AG04450 (cell line): ENCODE measurements around the gene PTPN20. TPM values are rescaled to one million over a fixed set of nuclear protein-coding genes. Genes with fewer than 3 reads are reported as not detected.
"Not testable (repeated sequence)": the region's sequence is repeated elsewhere in the genome, so short reads cannot be mapped to it uniquely, and the experiment has no call there.

Experiments
- CTCF ChIA-PET: fragments of 300-600, 350-600 bp; formaldehyde crosslinking; extraction: SDS; loops from one replicate; lab custom pipeline; 2022; ENCODE audit warnings: antibody characterized with exemption, inconsistent platforms; lab: Charles Lee
- POLR2A ChIA-PET: fragments of 350-600 bp; formaldehyde crosslinking; extraction: SDS; loops from one replicate; lab custom pipeline; 2021; ENCODE audit warnings: antibody characterized with exemption, inconsistent platforms; lab: Yijun Ruan, JAX
- DNase-seq: peaks from one replicate; pipeline ENCODE4 v3.0.0-alpha.2; 2011; ENCODE audit warnings: low read depth, low spot score
- H3K27ac ChIP-seq: one replicate; pipeline ENCODE4 v1.5.1; 2012; ENCODE audit warnings: low read depth, low read length, control low read depth
- H3K27me3 ChIP-seq: one replicate; pipeline ENCODE4 v1.6.0; 2012; ENCODE audit warnings: low read length; ENCODE audit not compliant: control insufficient read depth, insufficient read depth
- H3K4me3 ChIP-seq: 2 replicates; pipeline ENCODE4 v1.5.1; 2011; ENCODE audit warnings: mild to moderate bottlenecking, low read depth, low read length, control low read depth
- H3K9me3 ChIP-seq: 2 replicates; pipeline ENCODE4 v1.5.1; 2012; ENCODE audit warnings: low read length; ENCODE audit not compliant: control insufficient read depth, insufficient read depth
- polyA plus RNA-seq: library from polyadenylated mRNA; depleted of rRNA; stranded (reverse); fragments of >200 nt; gene quantifications from 2 replicates; pipeline ENCODE4 v1.2.3, GENCODE V29; 2011
- TF ChIP-seq, protein P1 (sequence below): IDR thresholded peaks from 2 replicates; pipeline ENCODE4 v1.5.1; 2011; ENCODE audit warnings: low read depth, low read length, control low read depth, inconsistent platforms

The PTPN20 gene
- polyA plus RNA-seq, 1 experiment: not detected

DNA sequence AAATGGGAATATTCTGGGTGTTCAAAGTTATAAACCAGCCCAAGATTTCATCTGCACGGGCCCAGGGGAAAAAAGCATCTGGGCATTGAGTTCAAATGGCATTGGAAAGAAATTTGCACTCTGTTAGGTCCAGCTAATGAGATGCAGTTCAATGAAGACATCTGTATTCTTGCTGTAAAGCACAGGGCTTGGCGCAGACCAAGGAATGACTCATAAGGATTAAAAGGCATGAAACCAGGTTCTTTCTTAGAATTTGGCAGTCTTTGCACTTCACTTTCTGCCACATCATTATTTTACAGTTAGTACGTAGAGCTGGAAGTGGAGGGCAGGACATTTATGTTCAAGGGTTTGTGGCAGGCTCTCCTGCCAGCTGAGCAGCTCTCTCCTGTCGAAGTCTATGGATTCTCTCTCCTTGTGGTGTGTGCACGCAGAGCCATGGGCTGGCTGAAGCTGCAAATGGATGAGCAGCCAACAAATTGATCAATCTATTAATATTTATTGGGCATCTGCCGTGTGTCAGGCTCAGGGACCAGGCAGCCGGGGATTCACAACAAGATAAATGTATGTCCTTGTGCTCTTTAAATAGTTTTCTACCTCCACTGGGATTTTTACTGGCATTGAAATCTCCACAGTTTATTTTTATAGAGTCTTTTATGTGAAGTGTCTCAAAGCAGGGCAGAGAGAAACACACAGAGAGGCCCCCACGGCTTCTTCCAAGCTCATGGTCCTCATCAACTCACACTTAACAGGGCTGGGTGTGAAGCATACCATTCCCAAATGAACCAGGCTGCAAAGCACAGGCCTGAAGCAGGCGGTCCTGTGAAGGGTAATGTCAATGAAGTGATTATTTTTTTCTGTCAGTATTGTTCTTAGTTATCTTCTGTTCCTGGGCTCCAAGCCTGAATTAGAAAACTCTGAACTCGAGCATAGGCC lies 3.8 kb upstream of the PTPN20 start:
- CTCF ChIA-PET, POLR2A ChIA-PET: not testable (repeated sequence)

DNA sequence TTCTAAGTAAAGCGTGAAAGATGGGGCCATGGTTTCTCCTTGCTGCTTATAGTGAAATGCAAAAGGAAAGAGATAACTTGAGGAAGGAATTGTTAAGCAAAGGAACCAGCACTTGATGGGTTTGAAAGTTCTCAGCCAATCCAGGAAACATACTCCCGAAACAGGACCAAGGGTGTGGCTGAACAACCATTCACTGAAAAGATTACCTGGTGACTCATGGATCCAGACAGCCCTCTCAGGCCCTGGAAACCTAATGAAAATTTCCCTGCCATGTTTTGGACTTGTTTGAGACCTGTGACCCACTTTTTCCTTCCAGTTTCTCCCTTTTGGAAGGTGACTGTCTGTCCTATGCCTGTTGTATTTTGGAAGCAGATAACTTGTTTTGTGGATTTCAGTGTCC lies 11.3 kb downstream of the PTPN20 start:
- H3K4me3 ChIP-seq, H3K27me3 ChIP-seq, H3K27ac ChIP-seq, CTCF ChIA-PET, POLR2A ChIA-PET, H3K9me3 ChIP-seq, DNase-seq: not testable (repeated sequence)

More for the DNA sequence above, 3.8 kb upstream of the PTPN20 start:
- H3K4me3 ChIP-seq, DNase-seq, H3K27ac ChIP-seq, H3K9me3 ChIP-seq, H3K27me3 ChIP-seq: not testable (repeated sequence)

DNA sequence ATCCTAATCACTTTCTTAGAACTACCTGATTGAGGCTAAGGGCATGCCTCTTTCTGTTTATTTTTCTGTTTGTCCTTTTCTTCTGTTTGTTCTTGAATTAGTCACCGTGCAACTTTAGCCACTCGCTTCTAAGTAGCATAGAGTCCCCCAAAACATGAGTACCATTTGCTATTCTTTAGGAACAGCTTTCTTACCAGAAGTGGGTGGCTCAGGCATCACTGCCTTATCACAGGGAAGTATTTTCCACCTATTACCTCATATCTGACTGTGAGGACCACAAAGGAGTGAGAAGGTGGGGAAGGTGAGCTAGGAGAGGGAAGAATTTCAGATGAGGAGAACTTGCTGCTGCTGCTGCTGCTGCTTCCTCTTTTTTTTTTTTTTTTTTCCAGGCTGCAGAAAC lies 13.9 kb downstream of the PTPN20 start:
- H3K9me3 ChIP-seq, CTCF ChIA-PET, H3K27me3 ChIP-seq, DNase-seq, H3K27ac ChIP-seq, POLR2A ChIA-PET, H3K4me3 ChIP-seq: not testable (repeated sequence)

DNA sequence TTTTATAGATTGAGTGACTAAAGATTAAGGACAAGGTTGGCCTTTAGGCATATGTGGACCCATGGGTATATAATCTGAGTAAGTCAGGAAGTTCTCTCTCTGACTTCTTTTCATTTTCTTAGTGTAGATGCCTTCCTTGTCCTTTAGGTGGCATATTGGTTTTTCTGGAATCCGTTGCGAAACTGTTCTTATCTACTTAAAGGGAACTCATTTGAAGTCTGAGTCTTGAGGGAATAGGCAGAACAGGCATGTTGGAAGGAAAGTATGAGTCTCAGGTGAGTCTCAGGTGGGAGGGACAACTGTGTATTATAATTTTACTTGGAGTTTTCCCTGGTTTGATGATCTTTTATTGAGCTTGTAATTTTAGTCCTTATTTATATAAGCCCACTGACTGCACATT lies 14.6 kb downstream of the PTPN20 start:
- POLR2A ChIA-PET, H3K4me3 ChIP-seq, CTCF ChIA-PET, H3K27me3 ChIP-seq, H3K9me3 ChIP-seq, H3K27ac ChIP-seq, DNase-seq: not testable (repeated sequence)
- TF ChIP-seq, protein P1, sequence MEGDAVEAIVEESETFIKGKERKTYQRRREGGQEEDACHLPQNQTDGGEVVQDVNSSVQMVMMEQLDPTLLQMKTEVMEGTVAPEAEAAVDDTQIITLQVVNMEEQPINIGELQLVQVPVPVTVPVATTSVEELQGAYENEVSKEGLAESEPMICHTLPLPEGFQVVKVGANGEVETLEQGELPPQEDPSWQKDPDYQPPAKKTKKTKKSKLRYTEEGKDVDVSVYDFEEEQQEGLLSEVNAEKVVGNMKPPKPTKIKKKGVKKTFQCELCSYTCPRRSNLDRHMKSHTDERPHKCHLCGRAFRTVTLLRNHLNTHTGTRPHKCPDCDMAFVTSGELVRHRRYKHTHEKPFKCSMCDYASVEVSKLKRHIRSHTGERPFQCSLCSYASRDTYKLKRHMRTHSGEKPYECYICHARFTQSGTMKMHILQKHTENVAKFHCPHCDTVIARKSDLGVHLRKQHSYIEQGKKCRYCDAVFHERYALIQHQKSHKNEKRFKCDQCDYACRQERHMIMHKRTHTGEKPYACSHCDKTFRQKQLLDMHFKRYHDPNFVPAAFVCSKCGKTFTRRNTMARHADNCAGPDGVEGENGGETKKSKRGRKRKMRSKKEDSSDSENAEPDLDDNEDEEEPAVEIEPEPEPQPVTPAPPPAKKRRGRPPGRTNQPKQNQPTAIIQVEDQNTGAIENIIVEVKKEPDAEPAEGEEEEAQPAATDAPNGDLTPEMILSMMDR: peak; percentile 26; the same call in 1 of the 2 replicates

DNA sequence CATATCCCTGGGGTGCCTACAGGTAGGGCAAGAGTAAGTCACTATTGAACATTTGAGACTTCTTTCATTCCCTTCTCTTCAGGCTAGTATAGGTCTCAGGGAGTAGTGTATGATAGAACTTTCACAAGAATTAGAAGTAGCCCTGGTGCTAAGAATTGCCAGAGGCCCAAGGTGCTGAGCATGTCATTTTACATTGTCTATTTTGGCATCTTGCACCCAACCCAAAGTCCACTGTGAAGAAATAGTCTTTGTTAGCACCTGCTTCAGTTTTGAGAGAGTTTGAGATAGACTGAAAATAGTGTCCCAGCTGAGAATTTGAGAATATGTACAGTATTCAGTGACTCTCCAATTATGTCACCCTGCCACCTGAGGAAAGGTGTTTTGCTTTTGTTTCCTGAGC lies 17.6 kb downstream of the PTPN20 start:
- CTCF ChIA-PET, H3K27ac ChIP-seq, H3K4me3 ChIP-seq, H3K27me3 ChIP-seq, POLR2A ChIA-PET, DNase-seq, H3K9me3 ChIP-seq: not testable (repeated sequence)

DNA sequence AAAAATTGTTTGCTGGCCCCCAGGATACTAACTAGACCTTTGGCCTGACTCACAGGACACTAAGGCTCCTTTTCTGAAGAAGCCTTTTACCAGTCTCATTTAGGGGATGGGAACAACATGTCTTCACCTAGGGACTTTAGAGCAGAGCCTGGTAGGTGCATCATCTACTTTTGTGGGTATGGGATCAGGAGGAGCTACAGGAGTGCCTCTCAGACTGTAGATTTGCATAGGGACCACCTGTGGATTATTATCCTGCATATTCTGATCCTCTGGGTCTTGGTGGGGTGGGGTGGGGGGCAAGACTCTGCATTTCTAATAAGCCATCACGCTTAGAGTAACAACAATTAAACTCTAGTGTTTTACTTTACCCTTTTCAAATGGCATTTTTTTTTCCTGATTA lies 21.2 kb downstream of the PTPN20 start:
- CTCF ChIA-PET, POLR2A ChIA-PET, H3K4me3 ChIP-seq, H3K27me3 ChIP-seq, H3K27ac ChIP-seq, DNase-seq, H3K9me3 ChIP-seq: not testable (repeated sequence)

DNA sequence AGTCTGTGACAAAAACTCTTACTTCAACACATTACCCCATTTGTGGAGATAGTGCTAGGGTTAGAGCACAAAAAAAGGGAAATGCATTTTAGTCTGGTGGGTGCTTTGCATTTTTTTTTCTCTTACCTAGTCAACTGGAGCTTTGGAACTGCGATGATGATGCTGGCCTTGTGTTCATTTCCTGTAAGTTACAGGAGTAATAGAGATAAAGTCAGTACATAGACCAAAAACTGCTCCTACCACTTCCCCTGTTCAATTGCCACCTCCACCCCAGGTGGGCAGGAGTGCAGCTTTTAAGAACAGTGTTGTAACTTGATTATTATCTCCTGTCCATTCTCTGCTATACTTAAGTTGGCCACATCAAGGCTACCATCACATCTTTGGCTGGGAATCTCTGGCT lies 29.9 kb downstream of the PTPN20 start:
- H3K4me3 ChIP-seq, DNase-seq, H3K27me3 ChIP-seq, H3K27ac ChIP-seq, POLR2A ChIA-PET, H3K9me3 ChIP-seq, CTCF ChIA-PET: not testable (repeated sequence)

DNA sequence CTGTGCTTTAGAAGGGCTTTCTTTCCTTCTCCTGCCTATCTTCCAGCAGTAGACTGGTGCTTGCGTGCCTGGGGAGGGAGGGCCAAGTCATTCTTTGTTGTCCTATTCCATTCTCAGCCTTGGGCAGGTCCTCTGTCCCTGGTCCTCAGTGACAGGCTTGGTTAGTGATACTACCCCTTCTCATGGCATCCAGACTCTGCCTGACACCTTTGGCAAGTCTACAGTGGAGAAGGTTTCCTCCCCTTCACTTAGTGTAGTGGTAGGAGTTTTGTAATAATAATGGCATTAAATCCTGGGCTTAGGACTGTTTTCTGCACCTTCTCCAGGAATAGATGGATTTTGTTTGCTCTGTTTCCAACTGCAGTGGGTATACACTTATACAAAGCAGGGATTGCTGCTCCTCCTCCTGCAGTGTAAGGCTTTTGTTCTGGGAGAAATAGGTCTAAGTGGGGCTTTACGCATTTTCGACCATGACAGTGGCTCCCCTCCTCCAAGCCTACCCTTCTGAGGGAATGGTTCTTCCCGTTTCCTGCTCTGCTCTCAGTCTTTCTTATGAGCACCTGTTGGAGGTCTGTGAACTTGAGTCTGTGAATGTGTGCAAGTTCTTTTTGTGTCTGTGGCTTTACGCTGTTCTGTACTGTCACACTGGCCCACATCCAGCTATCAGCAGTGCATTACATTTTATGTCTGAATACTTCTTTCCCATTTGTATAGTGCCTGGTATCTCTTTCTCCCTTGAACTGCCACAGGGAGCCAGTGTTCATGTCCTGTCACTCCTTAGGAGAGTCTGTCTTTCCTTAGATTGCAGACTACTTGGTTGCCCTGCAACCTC lies 37.7 kb downstream of the PTPN20 start:
- H3K9me3 ChIP-seq, H3K27ac ChIP-seq, POLR2A ChIA-PET, H3K4me3 ChIP-seq, DNase-seq, CTCF ChIA-PET, H3K27me3 ChIP-seq: not testable (repeated sequence)

DNA sequence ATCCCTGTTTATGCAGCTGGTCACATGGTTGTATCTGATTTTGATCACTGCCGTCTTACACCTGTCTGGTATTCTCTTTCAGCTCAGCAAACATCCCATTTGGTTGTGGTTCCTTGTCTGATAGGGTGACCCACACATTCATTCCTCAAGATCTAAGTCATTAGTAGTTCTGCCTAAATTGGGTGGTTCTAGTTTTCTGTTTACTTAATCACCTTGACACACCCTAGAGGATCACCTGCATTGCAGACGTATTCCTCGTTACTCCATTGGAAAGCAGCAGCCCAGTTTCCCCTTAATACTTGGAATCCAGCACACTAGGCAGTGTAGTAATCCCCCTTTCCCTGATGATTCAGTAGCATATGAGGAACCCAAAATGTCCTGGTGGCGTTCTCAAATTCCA lies 41.3 kb downstream of the PTPN20 start:
- H3K4me3 ChIP-seq, DNase-seq, H3K9me3 ChIP-seq, POLR2A ChIA-PET, CTCF ChIA-PET, H3K27ac ChIP-seq, H3K27me3 ChIP-seq: not testable (repeated sequence)

DNA sequence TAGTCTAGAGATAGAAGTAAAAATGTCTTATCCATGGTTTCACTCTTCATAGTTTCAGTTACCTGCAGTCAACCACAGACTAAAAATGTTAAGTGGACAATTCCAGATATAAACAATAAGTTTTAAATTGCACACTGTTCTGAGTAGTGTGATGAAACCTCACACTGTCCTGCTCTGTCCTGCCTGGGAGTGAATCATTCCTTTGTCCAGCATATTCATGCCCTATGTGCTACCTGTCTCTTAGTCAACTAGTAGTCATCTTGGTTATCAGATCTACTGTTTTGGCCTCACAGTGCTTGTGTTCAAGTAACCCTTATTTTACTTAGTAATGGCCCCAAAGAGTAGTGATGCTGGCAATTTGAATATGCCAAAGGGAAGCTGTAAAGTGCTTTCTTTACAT lies 49.5 kb downstream of the PTPN20 start:
- H3K27ac ChIP-seq, H3K9me3 ChIP-seq, H3K27me3 ChIP-seq, DNase-seq, CTCF ChIA-PET, H3K4me3 ChIP-seq, POLR2A ChIA-PET: not testable (repeated sequence)

DNA sequence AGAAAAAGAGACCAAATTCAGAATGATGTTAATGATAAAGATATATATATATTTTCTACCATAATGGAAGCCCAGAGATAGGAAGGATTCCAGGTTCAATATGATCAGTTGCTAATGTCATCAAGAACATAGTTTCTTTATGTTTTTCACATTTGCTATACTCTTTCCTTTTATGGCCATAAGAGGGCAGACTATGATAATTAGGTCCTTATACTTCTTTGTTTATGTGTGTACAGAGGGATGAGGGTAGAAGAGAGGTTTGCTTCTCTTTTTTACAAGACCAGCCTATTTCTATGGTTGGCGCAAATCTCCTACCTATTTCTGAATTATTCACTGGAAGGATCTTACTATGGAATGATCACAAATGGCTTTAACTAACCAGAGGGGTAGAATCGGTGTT lies 52.1 kb downstream of the PTPN20 start:
- DNase-seq, H3K9me3 ChIP-seq, POLR2A ChIA-PET, H3K27ac ChIP-seq, H3K4me3 ChIP-seq, H3K27me3 ChIP-seq, CTCF ChIA-PET: not testable (repeated sequence)
